ENCODE data around the gene RFX1.
A peak's percentile ranks its signal among the peaks of the same experiment; 100 is the strongest.

RFX1 gene

GRCh38 chr19:13960863-13961784, 45.0 kb downstream of the RFX1 start:
- no peak for DNase-seq

- DNase-seq = no peak
Measured at GRCh38 chr19:13959962-13960862, 45.9 kb downstream of the RFX1 start.

- DNase-seq = no peak
Measured at GRCh38 chr19:13959141-13959961, 46.8 kb downstream of the RFX1 start.

- no peak for DNase-seq
Measured at GRCh38 chr19:13958043-13958442, 48.1 kb downstream of the RFX1 start.

GRCh38 chr19:13957051-13957450, 49.1 kb downstream of the RFX1 start:
- DNase-seq = no peak

- no peak for DNase-seq
Measured at GRCh38 chr19:13956365-13956744, 49.8 kb downstream of the RFX1 start.

- DNase-seq = no peak
Measured at GRCh38 chr19:13955662-13956364, 50.3 kb downstream of the RFX1 start.

- DNase-seq = no peak
Measured at GRCh38 chr19:13954185-13954584, 51.9 kb downstream of the RFX1 start.

GRCh38 chr19:13952931-13953531, 53.1 kb downstream of the RFX1 start:
- no peak for DNase-seq

- peak; percentile 99 for DNase-seq
Measured at GRCh38 chr19:13952154-13952930, 53.8 kb downstream of the RFX1 start, which contains the start of gene DCAF15. DCAF15 (plus strand) TSS chr19:13952509; CDS start chr19:13952513, 4 bp downstream.

- DNase-seq = peak; percentile 49
Measured at GRCh38 chr19:13951799-13952153, 54.3 kb downstream of the RFX1 start.

- DNase-seq = no peak
Measured at GRCh38 chr19:13951043-13951442, 55.1 kb downstream of the RFX1 start.

- no peak for DNase-seq
Measured at GRCh38 chr19:13946414-13946813, 59.7 kb downstream of the RFX1 start.

- DNase-seq = no peak
Measured at GRCh38 chr19:13942023-13942684, 64.0 kb downstream of the RFX1 start.

- no peak for DNase-seq
Measured at GRCh38 chr19:13938301-13939064, 67.6 kb downstream of the RFX1 start, which contains the start of gene PODNL1. PODNL1 (minus strand) TSS chr19:13938417; CDS start chr19:13938181, 236 bp downstream.

- no peak for DNase-seq
Measured at GRCh38 chr19:13937479-13938300, 68.4 kb downstream of the RFX1 start.

GRCh38 chr19:13935765-13936510, 70.2 kb downstream of the RFX1 start:
- DNase-seq = no peak

- no peak for DNase-seq
Measured at GRCh38 chr19:13934785-13935109, 71.4 kb downstream of the RFX1 start.

Data from NCI-H446 treated with DMSO at 0.1 percent for 48 hours (cell line).